Measurements from ENCODE around the gene ZFYVE28. TPM values are rescaled to one million over a fixed set of nuclear protein-coding genes. Genes with fewer than 3 reads are reported as not detected.

ZFYVE28 gene
- total RNA-seq (2022; extraction: Qiagen RNA extraction) = 1.8 to 2.7 TPM (median 2.6 TPM) in 5 replicates

DNA sequence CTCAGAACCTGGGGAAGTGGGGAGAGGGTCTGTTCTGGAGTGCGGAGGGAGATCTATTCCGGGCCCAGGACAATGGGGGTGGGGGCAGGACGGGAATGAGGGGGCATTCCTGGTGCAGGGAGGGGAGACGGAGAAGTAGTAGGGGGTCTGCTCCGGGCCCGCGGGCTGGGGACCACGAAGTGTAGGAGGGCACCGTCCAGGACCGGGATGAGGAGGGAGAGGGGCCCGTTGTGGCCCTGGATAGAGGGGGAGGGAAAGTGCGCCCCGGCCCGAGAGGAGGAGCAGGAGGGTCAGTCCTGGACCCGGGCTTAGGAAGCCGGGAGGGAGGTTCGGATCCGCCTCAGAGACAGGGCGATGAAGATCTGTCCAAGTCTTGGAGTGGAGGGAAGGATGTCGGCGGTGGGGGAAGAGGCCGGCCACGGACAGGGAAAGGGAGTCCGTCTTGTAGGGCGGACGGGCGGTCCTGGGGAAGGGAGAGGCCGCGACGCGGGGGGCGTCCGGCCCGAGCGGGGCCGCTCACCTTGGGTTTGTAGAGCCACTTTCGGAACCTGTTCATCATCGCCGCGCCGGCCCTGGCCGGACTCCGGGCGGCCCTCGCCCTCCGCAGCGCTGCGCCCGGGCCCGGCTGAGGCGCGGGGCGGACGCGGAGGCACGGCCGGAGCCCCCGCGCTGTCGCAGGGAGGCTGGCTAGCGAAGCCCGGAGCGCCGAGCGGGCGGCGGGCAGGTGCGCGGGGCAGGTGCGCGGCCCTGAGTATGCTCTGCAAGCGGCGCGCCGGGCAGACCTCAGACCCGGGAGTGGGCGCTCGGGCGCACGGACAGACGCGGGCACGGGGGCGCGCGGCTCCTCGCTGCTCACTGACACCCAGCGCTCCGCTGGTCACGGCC, at the start of gene ZFYVE28:
Gene ZFYVE28, minus strand, starts transcription at position 881 of the 885 bp plus-strand sequence. Its CDS starts 322 bp downstream, at position 559.

DNA sequence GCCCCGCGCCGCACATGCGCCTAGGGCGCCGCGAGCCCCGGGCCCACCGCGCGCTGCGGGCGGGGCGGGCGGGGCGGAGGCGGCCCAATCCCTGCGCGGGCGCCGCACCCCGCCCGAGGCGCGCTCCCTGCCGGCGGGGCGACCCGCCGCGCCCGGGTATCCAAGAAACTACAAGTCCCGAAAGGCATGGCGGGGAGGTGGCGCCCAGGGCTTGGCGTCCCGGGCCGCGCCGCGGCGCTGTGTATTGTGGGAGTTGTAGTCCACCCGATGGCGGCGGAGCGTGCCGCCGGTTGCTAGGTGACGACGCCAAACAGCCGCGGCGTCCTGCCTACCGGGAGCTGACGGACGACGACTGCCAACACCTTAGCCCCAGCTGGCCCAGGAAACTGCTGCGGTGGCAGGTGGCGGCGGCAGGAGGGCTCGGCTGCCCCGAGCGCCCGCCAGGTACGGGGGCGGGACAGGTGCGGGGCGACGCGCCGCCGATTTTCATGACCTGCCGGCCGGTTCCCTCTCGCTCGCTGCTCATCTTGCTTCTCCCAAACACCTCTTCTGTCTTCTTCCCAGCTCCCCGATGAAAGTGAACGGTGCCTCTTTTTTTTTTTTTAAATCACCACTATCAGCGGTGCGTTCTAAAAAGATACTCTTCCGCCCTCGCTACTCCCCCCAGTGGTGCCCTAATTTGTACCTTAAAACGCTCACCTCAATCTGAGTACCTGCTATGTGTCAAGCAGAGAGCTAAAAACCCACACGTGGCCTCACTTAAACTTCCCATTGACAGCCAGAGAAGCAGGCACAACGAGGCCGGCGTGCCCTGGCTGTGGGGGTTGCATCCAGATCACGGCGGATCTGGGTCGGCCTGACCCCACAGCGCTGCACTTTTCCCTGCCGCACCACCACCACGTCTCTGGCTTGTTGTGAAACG, 466 bp upstream of the ZFYVE28 start, which contains the start of gene CFAP99:
Gene CFAP99, plus strand, starts transcription at position 306 of the 922 bp plus-strand sequence.

DNA sequence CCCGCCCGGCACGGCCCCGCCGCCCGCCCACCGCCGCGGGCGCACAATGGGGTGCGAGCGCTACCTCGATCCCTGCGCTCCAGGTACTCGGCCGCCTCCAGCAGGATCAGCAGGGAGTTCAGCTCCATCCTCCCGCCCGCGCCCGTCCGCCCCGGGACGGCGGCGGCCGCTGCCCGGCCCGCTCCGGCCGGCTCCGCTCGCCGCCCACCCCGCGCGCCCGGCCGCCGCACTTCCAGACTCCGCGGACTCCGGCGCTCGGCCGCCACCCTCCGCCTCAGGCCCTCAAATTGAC, 156.6 kb downstream of the ZFYVE28 start, which contains the start of gene MXD4:
Gene MXD4, minus strand, starts transcription at position 257 of the 292 bp plus-strand sequence. Its CDS starts 129 bp downstream, at position 128.

DNA sequence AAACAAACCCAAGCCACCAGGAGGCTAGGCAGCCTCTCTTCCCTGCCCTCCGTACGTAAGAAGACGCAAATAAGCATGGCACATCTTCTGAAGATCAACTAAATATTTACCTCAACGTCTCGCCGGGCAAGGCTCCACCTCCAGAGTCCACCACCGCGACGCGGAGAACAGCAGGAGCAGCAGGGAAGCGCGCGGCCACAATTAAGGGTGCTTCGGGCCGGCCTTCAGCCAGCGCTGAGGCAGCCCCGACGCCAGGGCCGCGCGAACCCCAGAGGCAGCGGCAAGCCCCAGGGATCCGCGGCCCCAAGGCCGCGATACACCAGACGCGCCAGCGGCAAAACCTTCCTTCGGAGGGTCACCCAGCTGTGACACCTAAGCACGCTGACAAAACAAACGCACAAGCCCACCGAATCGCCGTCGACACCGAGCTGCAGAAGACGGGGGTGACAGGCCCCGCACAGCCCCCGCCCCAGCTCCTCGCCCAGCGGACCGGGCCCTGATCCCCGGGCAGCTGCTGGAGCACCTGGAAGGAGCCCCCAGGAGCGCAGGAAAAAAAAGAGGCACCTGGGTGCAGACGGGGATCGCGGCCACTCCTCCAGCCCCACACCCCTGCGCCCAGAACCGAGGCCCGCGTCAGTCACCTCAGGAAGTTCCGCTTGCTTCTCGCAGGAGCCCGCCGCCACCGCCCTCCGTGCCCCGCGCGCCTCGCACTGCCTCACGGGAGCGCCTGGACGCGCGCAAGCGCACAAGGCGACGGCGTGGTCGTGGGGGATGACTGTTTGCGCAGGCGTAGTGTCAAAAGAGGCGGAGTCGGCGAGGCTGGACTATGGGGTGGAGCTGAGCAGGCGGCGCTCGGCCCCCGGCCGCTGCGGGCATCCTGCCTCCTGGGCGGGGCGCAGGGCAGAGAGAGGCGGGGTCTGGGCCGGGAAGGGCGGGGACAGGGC, 176.8 kb downstream of the ZFYVE28 start, which contains the start of the genes HAUS3 and POLN:
Gene HAUS3, minus strand, starts transcription at position 712 of the 944 bp plus-strand sequence. CDS start 1,175 bp downstream, outside the sequence.
Gene POLN, minus strand, starts transcription at position 712 of the 944 bp plus-strand sequence. CDS start 12,890 bp downstream, outside the sequence.

Other genes with a start within 250 kb of the ZFYVE28 start
- 6.4 to 8.2 TPM (median 8.0 TPM) in 5 replicates for gene HAUS3, start 176.5 kb downstream of the ZFYVE28 start, total RNA-seq (2022; extraction: Qiagen RNA extraction)
- gene POLN, start 176.5 kb downstream of the ZFYVE28 start, total RNA-seq (2022; extraction: Qiagen RNA extraction) = 0.44 to 0.80 TPM (median 0.57 TPM) in 5 replicates
- 17.3 to 22.8 TPM (median 22.4 TPM) in 5 replicates for gene MXD4, start 156.5 kb downstream of the ZFYVE28 start, total RNA-seq (2022; extraction: Qiagen RNA extraction)
- gene CFAP99, start 310 bp upstream of the ZFYVE28 start, total RNA-seq (2022; extraction: Qiagen RNA extraction) = 0.05 to 0.16 TPM (median 0.08 TPM) in 3 of 5 replicates, not detected in the others
- gene RNF4, start 50.5 kb upstream of the ZFYVE28 start, total RNA-seq (2022; extraction: Qiagen RNA extraction) = 59.0 to 95.3 TPM (median 60.5 TPM) in 5 replicates
- 8.2 to 9.3 TPM (median 8.4 TPM) in 5 replicates for gene FAM193A, start 118.0 kb upstream of the ZFYVE28 start, total RNA-seq (2022; extraction: Qiagen RNA extraction)

Measured in A549 treated with AZD2906 at 1 μM for 4 hours (cell line).